Liver (tissue), 4 donors: ENCODE results near the gene SERINC5. TPM values are rescaled to one million over a fixed set of nuclear protein-coding genes. Genes with fewer than 3 reads are reported as not detected.

Experiments
- polyA plus RNA-seq, 2 donors: library from polyadenylated mRNA; stranded (reverse) in 1 of 2; unstranded in 1 of 2; fragments of 200-250 nt in 1 of 2; fragments of >200 nt in 1 of 2; fragmentation: Nextera tagmentation in 1 of 2; extraction: Ambion mirVana in 1 of 2; gene quantifications; one replicate each; pipeline versions ENCODE4 v1.2.1 to v1.2.3, GENCODE V29; 2013 to 2015
- total RNA-seq, 2 donors: library from RNA; depleted of rRNA; stranded (reverse); fragments of >200 nt; gene quantifications; one replicate each; pipeline ENCODE4 v1.2.3, GENCODE V29; 2014
- donor health status: healthy.
- donor health status: healthy.
- donor health status: healthy.

SERINC5 gene
- total and polyA plus RNA-seq, 4 donors: 22.2 to 82.3 (median 32.0) TPM

Other genes starting within 250 kb of the SERINC5 start
- gene THBS4, start 220.7 kb downstream of the SERINC5 start, total RNA-seq: under 1 TPM; 0.08 to 0.28 TPM
- under 1 TPM; 0.18 to 0.21 TPM for gene THBS4, start 220.7 kb downstream of the SERINC5 start, polyA plus RNA-seq
- not detected for gene SPZ1, start 64.0 kb upstream of the SERINC5 start, total RNA-seq
- gene SPZ1, start 64.0 kb upstream of the SERINC5 start, polyA plus RNA-seq: not detected
- 10 to 100 TPM; 16.1 to 26.3 TPM for gene ZFYVE16, start 152.0 kb upstream of the SERINC5 start, total RNA-seq
- gene ZFYVE16, start 152.0 kb upstream of the SERINC5 start, polyA plus RNA-seq: 1 to 10 TPM; 6.0 to 7.2 TPM
- gene FAM151B, start 232.1 kb upstream of the SERINC5 start, total RNA-seq: 1 to 10 TPM; 2.0 to 3.0 TPM
- under 1 TPM; 0.43 to 0.71 TPM for gene FAM151B, start 232.1 kb upstream of the SERINC5 start, polyA plus RNA-seq